ENCODE data around the gene RAB4A. TPM values are rescaled to one million over a fixed set of nuclear protein-coding genes. Genes with fewer than 3 reads are reported as not detected.

Gene RAB4A
- total and polyA plus RNA-seq, 2 of the 8 experiments (the other 6 are each of a cell fraction or from before 2014, with no cell fraction given): 13.3 to 68.8 TPM

DNA sequence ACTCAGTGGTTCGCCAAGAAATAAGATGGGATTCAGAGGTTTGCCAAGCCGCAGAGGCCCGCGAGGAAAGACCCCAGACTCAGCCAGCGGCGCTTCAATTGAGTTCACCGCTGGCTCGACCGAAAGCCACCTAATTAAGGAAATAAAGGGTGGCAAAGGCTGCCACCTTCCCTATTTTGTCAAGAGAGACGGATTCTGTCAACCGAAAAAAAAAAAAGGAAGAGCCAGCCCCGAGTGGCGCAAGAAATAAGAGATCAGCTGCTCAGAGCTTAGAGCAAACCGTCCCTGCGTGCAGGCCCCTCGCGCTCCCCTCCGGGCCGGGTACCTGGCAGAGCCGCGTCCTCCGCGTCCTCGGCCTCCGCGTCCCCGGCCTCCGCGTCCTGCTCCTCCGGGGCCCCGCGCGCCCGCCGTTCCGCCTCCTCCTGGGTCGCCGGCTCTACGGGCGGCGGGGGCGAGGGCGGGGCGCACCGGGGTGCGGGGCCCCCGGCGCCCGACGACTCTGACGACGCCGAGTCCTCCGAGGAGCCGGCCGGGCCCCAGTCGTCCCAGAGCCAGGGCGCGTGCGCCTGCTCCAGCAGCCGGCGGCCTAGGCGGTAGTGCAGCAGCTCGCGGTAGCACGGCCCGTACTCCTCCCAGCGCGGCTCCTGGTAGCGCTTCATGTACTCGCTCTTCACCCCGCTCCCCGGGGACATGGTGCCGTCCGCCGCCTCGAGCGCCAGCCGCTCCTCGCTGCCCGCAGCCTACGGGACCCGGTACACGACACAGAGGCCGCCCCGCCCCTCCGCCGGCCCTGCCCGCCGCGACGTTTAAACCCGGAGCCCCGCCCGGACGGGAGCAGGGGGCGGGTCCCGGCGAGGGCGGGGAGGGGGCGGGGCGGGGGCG lies 71.1 kb downstream of the RAB4A start (continued):
- TF ChIP-seq SUZ12 (IDR thresholded peaks at IDR 0.05; ENCODE audit: low read length) (0 out of 2 replicates have a peak, but pooled peaks have one; percentile 11), SP4 (IDR thresholded peaks at IDR 0.05; ENCODE audit: low read length) (no peak; the same call in 1 of the 2 replicates), GABPA (IDR thresholded peaks at IDR 0.05; ENCODE audit: borderline replicate concordance, insufficient read depth, low read length) (no peak), RXRA (IDR thresholded peaks at IDR 0.05; ENCODE audit: insufficient read depth, low read depth, low read length) (no peak), CBX5 (IDR thresholded peaks at IDR 0.05; ENCODE audit: low read depth, low read length) (no peak), RBBP5 (IDR thresholded peaks at IDR 0.05; ENCODE audit: borderline replicate concordance, low read depth, low read length) (peak; percentile 27; the same call in 1 of the 2 replicates), KDM1A (IDR thresholded peaks at IDR 0.05; ENCODE audit: borderline replicate concordance, low read length) (no peak), TEAD4 (IDR thresholded peaks at IDR 0.05; ENCODE audit: low read depth, low read length) (no peak), BRCA1 (IDR thresholded peaks at IDR 0.05; ENCODE audit: low read depth, low read length) (no peak), KDM4A (IDR thresholded peaks at IDR 0.05; ENCODE audit: low read depth, low read length, severe bottlenecking) (peak; percentile 77), RNF2 (IDR thresholded peaks at IDR 0.05; ENCODE audit: borderline replicate concordance, low read depth, low read length, missing control alignments, poor library complexity, severe bottlenecking) (no peak), ZNF274 (IDR thresholded peaks at IDR 0.05; ENCODE audit: borderline replicate concordance, extremely low read depth, low read length) (no peak), HDAC6 (IDR thresholded peaks at IDR 0.05; ENCODE audit: low read depth, low read length) (no peak), FOSL1 (IDR thresholded peaks at IDR 0.05; ENCODE audit: insufficient read depth, low read depth, low read length) (no peak), KDM5A (IDR thresholded peaks at IDR 0.05; ENCODE audit: low read length) (no peak), YY1 (IDR thresholded peaks at IDR 0.05; ENCODE audit: low read depth, low read length) (no peak), SIN3A (conservative IDR thresholded peaks at IDR 0.05 in 1 of 2, IDR thresholded peaks at IDR 0.05 in 1 of 2; ENCODE audit: low read depth in 1 of 2, low read length in 2 of 2) (0 out of 4 replicates have a peak, but pooled peaks of 1 of the 2 experiments have one; percentile 12), SAP30 (IDR thresholded peaks at IDR 0.05; ENCODE audit: insufficient read depth, insufficient replicate concordance, low read length) (no peak), SRF (IDR thresholded peaks at IDR 0.05; ENCODE audit: low read depth, low read length) (no peak), CHD1 (IDR thresholded peaks at IDR 0.05; ENCODE audit: low read depth, low read length) (no peak), JUND (IDR thresholded peaks at IDR 0.05; ENCODE audit: low read length) (no peak), BACH1 (IDR thresholded peaks at IDR 0.05; ENCODE audit: low read length) (no peak)
- TF ChIP-seq, protein P1, sequence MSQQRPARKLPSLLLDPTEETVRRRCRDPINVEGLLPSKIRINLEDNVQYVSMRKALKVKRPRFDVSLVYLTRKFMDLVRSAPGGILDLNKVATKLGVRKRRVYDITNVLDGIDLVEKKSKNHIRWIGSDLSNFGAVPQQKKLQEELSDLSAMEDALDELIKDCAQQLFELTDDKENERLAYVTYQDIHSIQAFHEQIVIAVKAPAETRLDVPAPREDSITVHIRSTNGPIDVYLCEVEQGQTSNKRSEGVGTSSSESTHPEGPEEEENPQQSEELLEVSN (IDR thresholded peaks at IDR 0.05): no peak
